Fibroblast of pulmonary artery (primary cell): ENCODE data around the gene C14orf180.

ENCODE experiments used
- DNase-seq: peaks from one replicate; pipeline ENCODE4 v3.0.0-alpha.2; 2010; ENCODE audit warnings: low read depth
- H3K4me3 ChIP-seq: replicated peaks from 2 replicates; pipeline ENCODE4 v1.5.1; 2011; ENCODE audit warnings: low read depth, mild to moderate bottlenecking, control low read depth, low read length, moderate library complexity
- CTCF ChIP-seq: IDR thresholded peaks from 2 replicates; pipeline ENCODE4 v1.5.1; 2011; ENCODE audit warnings: mild to moderate bottlenecking, control low read depth, low read length, inconsistent platforms; ENCODE audit errors: missing control alignments

The C14orf180 gene

GRCh38 chr14:104624939-104625338, 45.4 kb downstream of the C14orf180 start:
- no peak overlapping the region for H3K4me3 ChIP-seq
- TF ChIP-seq CTCF: no peak
- no peak for DNase-seq

GRCh38 chr14:104632781-104633180, 53.2 kb downstream of the C14orf180 start:
- no peak for DNase-seq
- no peak for TF ChIP-seq CTCF
- no peak overlapping the region for H3K4me3 ChIP-seq

GRCh38 chr14:104633276-104634137, 53.9 kb downstream of the C14orf180 start:
- no peak overlapping the region for H3K4me3 ChIP-seq
- TF ChIP-seq CTCF: no peak
- no peak for DNase-seq

GRCh38 chr14:104634138-104634760, 54.7 kb downstream of the C14orf180 start:
- TF ChIP-seq CTCF: no peak
- no peak overlapping the region for H3K4me3 ChIP-seq
- no peak for DNase-seq

GRCh38 chr14:104634886-104635570, 55.5 kb downstream of the C14orf180 start:
- no peak overlapping the region for H3K4me3 ChIP-seq
- TF ChIP-seq CTCF: no peak
- DNase-seq: no peak

GRCh38 chr14:104635717-104636116, 56.2 kb downstream of the C14orf180 start:
- no peak overlapping the region for H3K4me3 ChIP-seq
- TF ChIP-seq CTCF: no peak
- no peak for DNase-seq
